ENCODE measurements around the gene KRTAP12-1.

KRTAP12-1 gene

GRCh38 chr21:44696572-44696971 lies 14.6 kb upstream of the KRTAP12-1 start:
- no peaks in the 10 kb centered on the region; the same call in 1 of the 2 replicates for H3K27me3 ChIP-seq (ENCODE audit: insufficient read depth, low read length)

GRCh38 chr21:44695641-44696040 lies 13.7 kb upstream of the KRTAP12-1 start:
- Histone ChIP-seq H3K4me1 (ENCODE audit: insufficient read depth, low read length, severe bottlenecking) (no peaks in the 10 kb centered on the region), H3F3A (ENCODE audit: insufficient read depth, low read length) (no peaks in the 10 kb centered on the region), H3K27me3 (ENCODE audit: insufficient read depth, low read length) (no peaks in the 10 kb centered on the region; the same call in 1 of the 2 replicates), H3K4me3 (ENCODE audit: low read depth, low read length, poor library complexity, severe bottlenecking) (no peak overlapping the region), H3K9ac (ENCODE audit: low read length) (no peak overlapping the region), H3K4me2 (ENCODE audit: low read length) (no peak overlapping the region), H4K20me1 (ENCODE audit: insufficient read depth, low read length) (no peaks in the 10 kb centered on the region), H3K27ac (ENCODE audit: low read depth, low read length, poor library complexity, severe bottlenecking) (no peak overlapping the region), H3K9me3 (ENCODE audit: low read length) (peaks cover 4% of the 10 kb centered on the region; the same call in 1 of the 2 replicates), H2AFZ (ENCODE audit: low read length) (no peak overlapping the region), H3K9me2 (ENCODE audit: low read depth, low read length) (no peaks in the 10 kb centered on the region), H3K79me2 (ENCODE audit: insufficient read depth, low read length) (no peaks in the 10 kb centered on the region), H3K36me3 (ENCODE audit: insufficient read depth, low read length) (no peaks in the 10 kb centered on the region)
- TF ChIP-seq EZH2 (IDR thresholded peaks at IDR 0.05; ENCODE audit: borderline replicate concordance, low read length) (no peak), CTCF (IDR thresholded peaks at IDR 0.05; ENCODE audit: low read length) (no peak)

More at GRCh38 chr21:44696572-44696971, 14.6 kb upstream of the KRTAP12-1 start:
- TF ChIP-seq CTCF (IDR thresholded peaks at IDR 0.05; ENCODE audit: low read length) (no peak), EZH2 (IDR thresholded peaks at IDR 0.05; ENCODE audit: borderline replicate concordance, low read length) (no peak)
- Histone ChIP-seq H3K9ac (ENCODE audit: low read length) (no peak overlapping the region), H2AFZ (ENCODE audit: low read length) (no peak overlapping the region), H3K79me2 (ENCODE audit: insufficient read depth, low read length) (no peaks in the 10 kb centered on the region), H3K9me2 (ENCODE audit: low read depth, low read length) (no peaks in the 10 kb centered on the region), H3K36me3 (ENCODE audit: insufficient read depth, low read length) (no peaks in the 10 kb centered on the region), H3F3A (ENCODE audit: insufficient read depth, low read length) (no peaks in the 10 kb centered on the region), H3K27ac (ENCODE audit: low read depth, low read length, poor library complexity, severe bottlenecking) (no peak overlapping the region), H3K4me1 (ENCODE audit: insufficient read depth, low read length, severe bottlenecking) (no peaks in the 10 kb centered on the region), H3K9me3 (ENCODE audit: low read length) (peaks cover 4% of the 10 kb centered on the region; the same call in 1 of the 2 replicates), H3K4me3 (ENCODE audit: low read depth, low read length, poor library complexity, severe bottlenecking) (no peak overlapping the region), H4K20me1 (ENCODE audit: insufficient read depth, low read length) (no peaks in the 10 kb centered on the region), H3K4me2 (ENCODE audit: low read length) (no peak overlapping the region)

GRCh38 chr21:44695184-44695583 lies 13.2 kb upstream of the KRTAP12-1 start:
- no peaks in the 10 kb centered on the region for H3K36me3 ChIP-seq (ENCODE audit: insufficient read depth, low read length)
- no peak overlapping the region for H3K9ac ChIP-seq (ENCODE audit: low read length)
- H3F3A ChIP-seq (ENCODE audit: insufficient read depth, low read length), result no peaks in the 10 kb centered on the region
- no peak overlapping the region for H3K27ac ChIP-seq (ENCODE audit: low read depth, low read length, poor library complexity, severe bottlenecking)
- H3K27me3 ChIP-seq (ENCODE audit: insufficient read depth, low read length), result peaks cover 2% of the 10 kb centered on the region; the same call in 1 of the 2 replicates
- H3K4me3 ChIP-seq (ENCODE audit: low read depth, low read length, poor library complexity, severe bottlenecking), result no peak overlapping the region
- H3K4me1 ChIP-seq (ENCODE audit: insufficient read depth, low read length, severe bottlenecking), result no peaks in the 10 kb centered on the region
- no peaks in the 10 kb centered on the region for H3K79me2 ChIP-seq (ENCODE audit: insufficient read depth, low read length)
- H3K4me2 ChIP-seq (ENCODE audit: low read length), result no peak overlapping the region
- no peak overlapping the region for H2AFZ ChIP-seq (ENCODE audit: low read length)
- no peaks in the 10 kb centered on the region for H3K9me2 ChIP-seq (ENCODE audit: low read depth, low read length)
- H3K9me3 ChIP-seq (ENCODE audit: low read length), result peaks cover 4% of the 10 kb centered on the region; the same call in 1 of the 2 replicates
- TF ChIP-seq CTCF (IDR thresholded peaks at IDR 0.05; ENCODE audit: low read length), result no peak
- no peaks in the 10 kb centered on the region for H4K20me1 ChIP-seq (ENCODE audit: insufficient read depth, low read length)

Measured in OCI-LY1 (cell line).